GM15510 (cell line): Measurements from ENCODE around the gene TEP1.

Experiments
- POLR2A ChIP-seq: IDR thresholded peaks from 3 replicates; pipeline ENCODE4 v1.6.1; 2011; ENCODE audit warnings: borderline replicate concordance; ENCODE audit not compliant: insufficient read length; ENCODE audit errors: extremely low read depth

The TEP1 gene

GRCh38 chr14:20382526-20382925 is 30.8 kb downstream of the TEP1 start:
- no peak for TF ChIP-seq POLR2A

- TF ChIP-seq POLR2A = no peak
These were observed 32.0 kb downstream of the TEP1 start for GRCh38 chr14:20381341-20381740.

DNA sequence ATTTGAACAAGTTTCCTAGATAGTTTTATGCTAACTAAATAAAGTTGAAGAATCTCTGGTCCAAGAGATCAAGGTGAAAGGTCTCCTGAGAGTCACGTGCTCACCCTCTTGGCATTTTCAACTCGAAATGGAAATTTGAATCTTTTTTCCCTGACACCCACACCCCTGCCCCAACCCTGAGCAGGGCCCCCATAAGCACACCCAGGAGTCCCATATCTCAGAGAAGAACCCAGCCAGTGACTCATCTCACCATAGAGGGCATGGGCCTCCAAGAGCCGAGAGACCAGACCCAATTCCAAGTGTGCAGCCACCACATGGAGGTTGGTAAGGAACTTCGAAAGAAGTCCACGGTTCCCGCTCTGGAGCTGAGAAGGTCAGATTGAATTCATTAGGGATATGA is 32.6 kb downstream of the TEP1 start:
- TF ChIP-seq POLR2A = no peak

DNA sequence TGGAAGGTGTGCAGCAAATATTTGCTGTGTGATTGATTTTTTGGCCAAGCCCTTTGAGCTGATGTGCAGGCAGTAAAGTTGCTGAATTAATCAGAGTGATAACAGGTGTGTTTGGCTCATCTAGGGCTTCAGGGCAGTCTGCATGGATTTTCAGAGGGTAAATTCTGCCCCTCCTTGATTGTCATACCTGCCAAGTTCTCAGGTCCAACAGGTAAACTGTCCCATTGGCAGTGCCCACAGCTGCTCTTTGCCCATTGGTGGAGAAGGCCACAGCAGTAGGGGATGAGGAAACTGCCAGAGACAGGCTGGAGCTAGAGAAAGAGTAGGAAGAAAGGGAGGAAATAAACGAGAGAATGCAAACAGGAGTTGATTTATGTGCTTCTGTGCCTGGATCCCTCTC is 33.6 kb downstream of the TEP1 start:
- TF ChIP-seq POLR2A = no peak

GRCh38 chr14:20377171-20377570 is 36.1 kb downstream of the TEP1 start:
- TF ChIP-seq POLR2A = no peak

DNA sequence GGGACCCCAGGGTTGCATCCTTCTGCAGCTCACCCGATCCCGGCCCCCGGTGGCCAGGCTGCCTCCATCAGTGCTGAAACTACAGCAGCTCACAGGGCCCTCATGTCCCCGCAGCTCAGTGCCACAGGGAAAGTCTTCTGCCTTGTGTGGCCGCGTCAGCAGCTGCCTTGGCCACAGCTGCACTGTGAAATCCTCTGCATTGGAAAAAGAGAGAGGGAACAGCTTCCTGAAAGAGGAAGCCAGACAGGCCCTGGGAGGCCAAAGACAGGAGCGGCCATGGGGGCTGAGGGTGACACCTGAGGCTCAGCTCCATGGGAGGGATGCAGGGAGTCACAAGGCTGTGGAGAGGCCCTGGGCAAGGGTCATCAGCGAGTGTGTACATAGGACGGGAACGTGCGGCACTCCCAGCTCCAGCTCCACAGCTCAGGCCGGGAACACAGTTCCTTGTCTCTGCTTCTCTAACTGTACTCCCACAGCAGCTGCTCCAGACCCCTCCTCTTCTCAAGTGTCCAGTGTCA is 37.2 kb downstream of the TEP1 start:
- TF ChIP-seq POLR2A = no peak

- no peak for TF ChIP-seq POLR2A
These were observed 37.8 kb downstream of the TEP1 start for GRCh38 chr14:20375471-20375870.

- TF ChIP-seq POLR2A = no peak
These were observed 40.5 kb downstream of the TEP1 start for GRCh38 chr14:20372796-20373195.

DNA sequence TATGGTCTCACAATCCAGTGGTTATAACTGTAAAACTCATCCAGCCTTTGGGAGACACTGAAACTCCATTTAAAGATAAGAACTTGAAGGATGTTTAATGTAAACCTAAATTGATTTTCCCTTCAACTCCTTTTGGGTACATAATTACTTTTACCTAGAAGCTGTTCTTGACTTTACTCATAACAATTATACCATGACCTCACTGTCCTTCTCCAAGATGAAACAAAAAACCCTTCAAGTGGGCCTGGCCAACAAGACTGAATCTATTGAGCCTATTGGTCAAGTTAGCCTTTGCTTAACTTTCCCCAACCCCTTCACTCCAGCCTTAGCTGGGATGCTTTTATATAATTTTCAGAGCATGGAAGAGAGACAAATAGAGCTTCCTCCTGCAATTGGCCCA is 47.4 kb downstream of the TEP1 start:
- no peak for TF ChIP-seq POLR2A

GRCh38 chr14:20356422-20356821 is 56.9 kb downstream of the TEP1 start:
- TF ChIP-seq POLR2A = no peak

- no peak for TF ChIP-seq POLR2A
These were observed 62.4 kb downstream of the TEP1 start for GRCh38 chr14:20350860-20351259.

GRCh38 chr14:20350282-20350681 is 63.0 kb downstream of the TEP1 start:
- TF ChIP-seq POLR2A = no peak

DNA sequence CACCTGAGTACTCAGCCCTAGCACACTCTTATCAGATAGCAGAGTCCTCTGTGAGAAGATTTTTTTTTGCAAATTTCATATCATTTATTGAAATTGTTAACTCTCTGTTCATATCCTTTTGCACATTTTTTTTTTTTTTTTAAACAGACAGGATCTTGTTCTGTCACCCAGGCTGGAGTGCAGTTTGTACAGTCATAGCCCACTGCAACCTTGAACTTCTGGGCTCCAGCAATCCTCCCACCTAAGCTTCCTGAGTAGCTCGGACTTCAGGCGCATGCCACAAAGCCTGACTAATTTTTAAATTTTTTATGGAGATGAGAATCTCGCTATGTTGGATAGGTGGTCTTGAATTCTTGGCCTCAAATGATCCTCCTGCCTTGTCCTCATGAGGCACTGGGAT is 65.6 kb downstream of the TEP1 start:
- no peak for TF ChIP-seq POLR2A

- TF ChIP-seq POLR2A = no peak
These were observed 66.6 kb downstream of the TEP1 start for GRCh38 chr14:20346713-20347112.

GRCh38 chr14:20345366-20345765 is 67.9 kb downstream of the TEP1 start:
- no peak for TF ChIP-seq POLR2A

DNA sequence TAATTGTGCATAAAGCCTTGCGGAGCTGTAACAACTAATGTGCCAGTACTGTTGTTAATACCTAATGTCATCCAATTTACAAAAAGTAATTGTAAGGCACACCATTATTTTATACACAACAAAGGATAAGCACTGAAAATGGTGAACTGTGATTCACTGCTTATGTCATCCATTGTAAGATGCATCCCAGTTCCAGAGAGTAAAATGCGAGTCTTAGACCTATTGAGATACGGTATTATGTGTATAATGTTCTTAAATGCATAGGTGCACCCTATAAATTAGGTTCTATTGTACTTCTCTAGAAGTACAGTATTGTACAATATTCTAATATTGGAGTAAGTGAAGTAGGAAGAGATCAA is 69.5 kb downstream of the TEP1 start:
- no peak for TF ChIP-seq POLR2A

DNA sequence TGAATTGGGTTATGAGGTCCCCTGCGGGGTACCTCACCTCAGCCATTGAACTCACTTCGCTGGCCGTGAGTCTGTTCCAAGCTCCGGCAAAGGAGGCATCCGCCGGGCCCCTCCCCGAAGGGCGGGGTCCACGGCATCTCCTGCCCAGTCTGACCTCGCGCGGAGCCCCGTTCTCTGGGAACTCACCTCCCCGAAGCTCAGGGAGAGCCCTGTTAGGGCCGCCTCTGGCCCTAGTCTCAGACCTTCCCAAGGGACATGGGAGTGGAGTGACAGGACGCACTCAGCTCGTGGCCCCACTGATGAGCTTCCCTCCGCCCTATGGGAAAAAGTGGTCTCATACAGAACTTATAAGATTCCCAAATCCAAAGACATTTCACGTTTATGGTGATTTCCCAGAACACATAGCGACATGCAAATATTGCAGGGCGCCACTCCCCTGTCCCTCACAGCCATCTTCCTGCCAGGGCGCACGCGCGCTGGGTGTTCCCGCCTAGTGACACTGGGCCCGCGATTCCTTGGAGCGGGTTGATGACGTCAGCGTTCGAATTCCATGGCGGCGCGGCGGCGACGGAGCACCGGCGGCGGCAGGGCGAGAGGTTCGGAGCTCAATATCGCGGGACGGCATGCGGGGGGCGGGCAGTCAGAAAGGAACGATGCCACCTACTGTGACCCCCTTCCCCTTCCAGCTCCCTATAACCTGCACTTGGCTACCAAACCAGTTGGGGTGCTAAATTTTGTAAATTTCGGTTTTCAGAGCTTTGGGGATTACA is 70.0 kb downstream of the TEP1 start, which contains the start of gene PARP2:
PARP2 (plus strand) TSS at position 544 of the 770 bp plus-strand sequence; CDS start at position 551, 7 bp downstream.
- TF ChIP-seq POLR2A = peak; percentile 97

DNA sequence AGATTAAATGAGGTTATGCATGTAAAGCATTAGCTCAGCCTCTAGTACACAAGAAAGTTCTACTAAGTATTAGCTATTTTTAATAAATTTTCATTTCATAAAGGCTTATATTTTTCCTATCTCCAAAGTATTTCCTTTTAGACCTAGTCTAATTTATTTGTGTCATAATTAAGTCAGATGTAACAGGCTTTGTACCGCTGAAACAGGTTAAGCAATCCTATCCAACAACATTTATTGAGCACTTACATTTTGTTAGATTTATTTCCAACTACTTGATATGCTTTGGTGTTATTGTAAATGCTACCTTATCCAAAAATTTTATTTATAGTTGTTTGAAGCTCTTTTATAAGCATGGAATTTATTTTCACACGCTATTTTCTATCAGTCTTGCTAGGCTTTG is 71.7 kb downstream of the TEP1 start:
- TF ChIP-seq POLR2A = no peak

GRCh38 chr14:20334017-20334416 is 79.3 kb downstream of the TEP1 start:
- TF ChIP-seq POLR2A = no peak
